Activated CD4-positive, alpha-beta T cell treated with anti-CD3 and anti-CD28 coated beads, Interleukin-2, amount 50 U/mL, for 4 hours (primary cell): ENCODE results near the gene HOXD3.

Experiments
- DNase-seq, 2 experiments: peaks; one replicate each; pipeline ENCODE4 v3.0.0-alpha.2; 2020

Gene HOXD3

DNA sequence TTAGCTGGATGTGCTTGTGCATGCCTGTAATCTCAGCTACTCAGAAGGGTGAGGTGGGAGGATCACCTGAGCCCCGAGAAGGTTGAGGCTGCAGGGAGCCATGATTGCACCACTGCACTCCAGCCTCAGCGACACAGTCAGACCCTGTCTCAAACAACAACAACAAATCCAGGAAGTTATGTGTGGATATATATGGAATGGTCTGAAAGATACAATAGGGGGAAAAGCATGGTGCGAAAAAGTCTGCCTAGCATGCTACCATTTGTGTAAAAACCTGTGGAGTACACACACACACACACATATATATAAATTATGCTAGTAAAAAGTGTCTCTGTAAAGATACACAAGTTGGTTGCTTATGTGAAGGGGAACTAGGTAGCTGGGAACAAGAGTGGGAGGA is 24.4 kb downstream of the HOXD3 start:
- no peak for DNase-seq

DNA sequence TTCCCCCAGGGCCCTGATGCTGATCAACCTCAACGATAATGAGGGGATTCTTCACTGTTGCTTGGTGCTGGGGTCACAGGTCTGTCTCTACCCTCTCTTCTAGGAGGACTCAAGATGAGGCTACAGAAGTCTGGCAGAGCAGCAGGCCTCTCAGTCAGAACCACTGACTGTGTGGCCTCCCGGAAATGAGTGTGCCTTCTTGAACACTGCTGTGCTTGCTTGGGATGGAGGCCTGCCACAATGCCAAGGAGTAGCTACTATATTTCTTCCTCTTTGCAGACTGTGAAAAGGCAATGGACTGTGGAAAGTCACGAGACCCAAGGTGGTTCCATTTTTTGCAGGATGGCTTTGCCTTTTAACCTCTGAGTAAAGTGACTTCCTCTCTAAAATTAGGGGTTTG is 25.6 kb downstream of the HOXD3 start:
- DNase-seq, result no peak

DNA sequence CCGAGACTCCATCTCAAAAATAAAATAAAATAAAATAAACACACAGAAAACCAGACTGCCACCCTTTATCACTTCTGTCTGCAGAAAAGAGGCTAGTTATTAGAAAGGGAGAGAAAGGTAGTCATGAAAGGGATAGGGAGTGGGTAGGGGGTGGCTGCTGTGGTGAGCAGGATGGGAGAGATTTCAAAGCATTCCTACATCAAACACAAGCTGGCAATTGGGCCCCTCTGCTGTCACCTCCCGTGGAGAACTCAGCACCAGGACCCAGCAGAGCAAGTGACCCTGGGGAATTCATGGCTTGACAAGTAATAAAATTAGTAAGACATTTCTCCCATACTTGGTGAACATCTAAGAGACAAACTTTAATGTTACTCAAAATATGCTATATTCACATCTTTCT is 27.6 kb downstream of the HOXD3 start:
- no peak for DNase-seq

DNA sequence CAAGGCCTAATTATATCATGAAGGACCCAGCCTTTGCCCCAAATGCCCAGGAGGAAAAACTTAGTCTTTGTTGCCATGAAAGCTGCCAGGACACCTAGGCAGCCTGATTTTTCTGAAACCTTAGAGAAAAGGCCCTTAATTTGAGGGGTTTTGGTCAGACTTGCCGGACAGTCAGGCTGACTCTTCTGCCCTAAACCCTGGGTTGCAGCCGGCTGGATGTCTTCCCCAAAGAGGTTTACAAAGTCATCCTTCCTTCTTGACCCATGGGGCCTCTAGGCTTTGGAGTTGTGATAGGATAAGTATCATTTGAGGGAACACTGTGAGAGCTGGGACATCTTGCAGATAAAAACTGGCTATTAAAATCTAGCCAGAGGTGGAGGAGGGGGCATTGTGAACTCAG is 28.9 kb downstream of the HOXD3 start:
- no peak for DNase-seq

DNA sequence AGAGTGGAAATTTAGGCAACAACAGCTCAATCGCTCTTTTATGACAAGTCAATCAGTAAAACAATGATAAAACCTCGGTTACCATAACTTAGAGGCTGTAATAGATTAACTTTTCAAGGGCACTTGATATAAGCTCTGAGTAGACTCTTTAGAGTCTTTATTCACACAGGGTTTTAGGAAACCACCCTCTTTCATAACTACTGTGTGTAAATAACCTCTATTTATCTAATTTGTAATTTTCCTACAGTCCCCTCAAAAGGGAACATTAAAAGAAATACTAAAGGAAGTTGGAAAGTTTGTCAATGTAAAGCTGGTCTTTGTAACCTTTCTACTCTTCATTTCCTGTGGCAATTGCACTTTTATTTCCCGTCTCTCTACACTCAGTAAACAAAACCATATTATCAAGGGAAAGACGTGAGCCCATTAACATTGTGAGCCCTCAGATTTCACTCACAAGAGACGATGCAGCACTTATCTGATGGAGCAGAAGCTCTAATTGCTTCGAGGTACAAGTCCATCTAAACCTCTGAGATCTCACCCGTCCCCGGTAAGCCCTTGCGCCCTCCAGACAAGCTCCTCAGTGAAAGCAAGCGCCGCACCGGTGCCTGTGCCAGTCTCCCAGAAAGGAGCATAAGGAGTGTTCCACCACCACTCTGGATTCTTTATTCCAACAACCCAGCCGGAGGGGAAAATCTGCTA is 30.2 kb downstream of the HOXD3 start:
- DNase-seq, result no peak

DNA sequence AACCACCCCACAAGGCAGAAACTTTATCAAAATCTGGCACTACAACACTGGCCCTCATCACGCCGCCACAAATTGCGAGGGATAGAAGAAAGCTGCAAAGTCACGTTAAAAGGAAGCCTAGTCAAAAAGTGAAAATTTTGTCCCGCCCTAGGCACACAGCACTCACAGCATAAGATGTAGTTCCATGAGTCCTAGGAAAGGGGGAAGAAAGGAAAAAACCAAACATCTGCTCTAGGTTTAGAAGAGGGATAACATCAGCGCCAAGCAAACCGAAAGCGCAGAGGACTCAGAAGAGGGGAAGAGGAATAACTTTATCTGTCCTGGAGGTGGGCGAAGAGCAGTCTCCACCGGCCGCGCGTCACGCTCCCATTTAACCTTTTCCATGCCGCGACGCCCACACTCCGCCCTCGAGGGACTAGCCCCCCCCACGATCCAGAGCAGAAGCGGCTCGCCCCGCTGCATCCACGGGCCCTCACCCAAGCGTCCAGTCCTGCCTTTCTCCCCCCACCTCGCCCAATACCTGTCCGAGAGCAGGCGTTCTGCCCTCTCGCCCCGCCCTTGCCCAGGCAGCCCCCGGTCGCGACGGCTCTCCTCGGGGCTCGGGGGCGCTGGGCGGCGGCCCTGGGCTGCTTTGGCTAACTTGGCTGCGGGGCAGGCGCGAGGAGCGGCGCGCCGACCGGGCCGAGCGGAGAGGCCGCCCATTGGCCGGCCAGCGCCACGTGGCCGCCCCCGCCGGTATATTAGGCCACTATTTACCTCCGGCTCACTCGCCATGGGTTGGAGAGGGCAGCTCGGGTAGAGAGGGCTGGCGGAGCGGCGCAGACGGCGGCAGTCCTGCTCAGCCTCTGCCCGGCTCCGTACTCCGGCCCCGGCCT is 31.0 kb downstream of the HOXD3 start, which contains the start of gene HOXD1:
TSS of gene HOXD1 (plus strand) at position 770 of the 875 bp plus-strand sequence. CDS start 134 bp downstream, outside the sequence.
- no peak for DNase-seq

DNA sequence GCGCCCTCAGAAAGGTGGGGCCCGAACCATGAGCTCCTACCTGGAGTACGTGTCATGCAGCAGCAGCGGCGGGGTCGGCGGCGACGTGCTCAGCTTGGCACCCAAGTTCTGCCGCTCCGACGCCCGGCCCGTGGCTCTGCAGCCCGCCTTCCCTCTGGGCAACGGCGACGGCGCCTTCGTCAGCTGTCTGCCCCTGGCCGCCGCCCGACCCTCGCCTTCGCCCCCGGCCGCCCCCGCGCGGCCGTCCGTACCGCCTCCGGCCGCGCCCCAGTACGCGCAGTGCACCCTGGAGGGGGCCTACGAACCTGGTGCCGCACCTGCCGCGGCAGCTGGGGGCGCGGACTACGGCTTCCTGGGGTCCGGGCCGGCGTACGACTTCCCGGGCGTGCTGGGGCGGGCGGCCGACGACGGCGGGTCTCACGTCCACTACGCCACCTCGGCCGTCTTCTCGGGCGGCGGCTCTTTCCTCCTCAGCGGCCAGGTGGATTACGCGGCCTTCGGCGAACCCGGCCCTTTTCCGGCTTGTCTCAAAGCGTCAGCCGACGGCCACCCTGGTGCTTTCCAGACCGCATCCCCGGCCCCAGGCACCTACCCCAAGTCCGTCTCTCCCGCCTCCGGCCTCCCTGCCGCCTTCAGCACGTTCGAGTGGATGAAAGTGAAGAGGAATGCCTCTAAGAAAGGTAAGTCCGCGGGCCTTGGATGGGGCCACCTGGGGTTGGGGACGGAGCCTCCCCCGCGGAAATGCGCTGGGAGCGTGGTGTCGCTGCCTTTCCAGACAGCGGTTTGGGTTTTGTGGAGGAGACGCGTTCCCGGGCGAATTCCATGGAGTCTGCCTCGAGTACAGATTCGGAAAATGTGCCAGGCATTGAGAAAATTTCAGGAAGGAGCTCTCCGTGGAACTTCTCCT is 31.9 kb downstream of the HOXD3 start:
- no peak for DNase-seq

DNA sequence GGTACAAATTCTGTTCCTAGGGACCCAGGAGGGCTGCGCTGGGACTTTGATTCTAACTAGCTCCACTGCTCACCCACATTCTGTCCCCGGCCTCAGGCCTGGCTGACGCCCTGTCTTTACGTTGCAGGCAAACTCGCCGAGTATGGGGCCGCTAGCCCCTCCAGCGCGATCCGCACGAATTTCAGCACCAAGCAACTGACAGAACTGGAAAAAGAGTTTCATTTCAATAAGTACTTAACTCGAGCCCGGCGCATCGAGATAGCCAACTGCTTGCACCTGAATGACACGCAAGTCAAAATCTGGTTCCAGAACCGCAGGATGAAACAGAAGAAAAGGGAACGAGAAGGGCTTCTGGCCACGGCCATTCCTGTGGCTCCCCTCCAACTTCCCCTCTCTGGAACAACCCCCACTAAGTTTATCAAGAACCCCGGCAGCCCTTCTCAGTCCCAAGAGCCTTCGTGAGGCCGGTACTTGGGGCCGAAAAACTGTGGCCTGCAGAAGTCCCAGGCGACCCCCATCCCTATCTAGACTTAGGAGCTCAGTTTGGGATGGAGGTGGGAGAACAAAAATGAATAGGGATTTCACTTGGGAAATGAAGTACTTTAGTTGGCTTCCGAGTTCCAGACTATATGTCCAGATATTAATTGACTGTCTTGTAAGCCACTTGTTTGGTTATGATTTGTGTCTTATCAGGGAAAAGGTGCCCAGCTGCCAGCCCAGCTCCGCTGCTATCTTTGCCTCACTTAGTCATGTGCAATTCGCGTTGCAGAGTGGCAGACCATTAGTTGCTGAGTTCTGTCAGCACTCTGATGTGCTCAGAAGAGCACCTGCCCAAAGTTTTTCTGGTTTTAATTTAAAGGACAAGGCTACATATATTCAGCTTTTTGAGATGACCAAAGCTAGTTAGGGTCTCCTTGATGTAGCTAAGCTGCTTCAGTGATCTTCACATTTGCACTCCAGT is 32.9 kb downstream of the HOXD3 start:
- DNase-seq, result no peak

DNA sequence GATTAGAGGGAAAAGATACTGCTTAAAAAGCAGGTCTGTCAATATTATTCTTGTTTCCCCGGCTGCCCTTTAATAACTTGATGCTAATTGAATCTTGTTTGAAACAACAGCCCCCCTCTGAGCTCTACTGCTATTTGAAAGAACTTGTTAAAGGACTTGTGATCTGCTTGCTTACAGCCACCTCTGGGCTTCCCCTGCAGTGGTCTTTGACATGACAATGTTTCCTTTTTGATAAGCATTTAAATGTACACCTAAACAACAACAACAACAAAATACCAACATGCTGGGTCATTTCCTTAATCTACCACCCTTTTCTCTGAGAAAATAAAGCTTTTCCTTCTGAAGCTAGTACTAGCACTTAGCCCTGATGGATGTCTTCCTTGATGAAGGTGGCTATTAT is 35.2 kb downstream of the HOXD3 start:
- no peak for DNase-seq

DNA sequence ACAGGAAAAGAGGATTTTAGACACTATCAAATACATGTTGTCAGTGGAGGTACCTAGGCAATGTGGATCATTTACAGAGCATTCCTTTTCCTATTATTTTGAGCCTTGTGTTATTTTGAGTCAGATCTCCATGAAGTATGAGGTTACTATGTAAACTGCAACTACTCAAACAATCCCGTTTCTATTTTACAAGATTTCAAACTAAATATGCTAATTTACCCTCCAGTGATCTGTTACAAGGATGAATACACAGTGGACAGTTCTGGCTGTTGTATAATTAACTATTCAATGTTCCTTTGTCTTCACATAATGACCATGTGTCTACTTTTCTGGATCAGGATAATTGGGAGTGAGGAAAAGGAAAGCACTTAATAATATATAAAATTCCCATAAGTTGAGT is 35.9 kb downstream of the HOXD3 start:
- no peak for DNase-seq

DNA sequence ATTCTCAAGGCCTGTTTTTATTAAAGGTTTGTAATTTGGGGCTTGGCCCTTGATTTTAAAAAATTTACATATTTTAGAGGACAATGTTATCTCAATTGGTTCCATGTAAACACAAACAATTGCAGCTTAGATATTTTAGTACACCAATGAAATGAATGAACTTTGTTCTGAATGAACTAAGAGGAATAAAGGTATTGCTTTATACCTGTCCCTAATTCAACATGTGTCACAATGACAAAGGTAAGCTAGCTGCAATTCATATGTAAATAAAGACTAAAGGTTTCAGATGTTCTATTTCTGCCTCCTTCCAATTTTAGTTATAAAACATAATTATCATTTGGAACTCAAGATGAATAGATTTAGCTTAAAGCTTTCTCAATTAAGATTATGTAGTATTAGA is 42.8 kb downstream of the HOXD3 start:
- DNase-seq, result no peak

DNA sequence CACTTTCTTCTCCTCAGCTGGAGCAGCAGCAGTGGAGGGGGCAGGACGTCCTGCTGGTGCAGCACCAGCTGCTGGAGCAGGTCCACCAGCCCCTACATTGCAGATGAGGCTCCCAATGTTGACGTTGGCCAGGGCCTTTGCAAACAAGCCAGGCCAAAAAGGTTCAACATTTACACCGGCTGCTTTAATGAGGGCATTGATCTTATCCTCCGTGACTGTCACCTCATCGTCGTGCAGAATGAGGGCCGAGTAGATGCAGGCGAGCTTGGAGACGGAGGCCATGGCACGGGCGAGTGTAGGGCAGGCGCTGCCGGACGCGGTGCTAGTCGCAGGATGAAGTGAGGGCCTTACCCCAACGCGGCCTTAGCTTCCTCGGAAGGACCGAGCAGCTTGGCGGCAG is 43.9 kb downstream of the HOXD3 start:
- DNase-seq, result no peak

DNA sequence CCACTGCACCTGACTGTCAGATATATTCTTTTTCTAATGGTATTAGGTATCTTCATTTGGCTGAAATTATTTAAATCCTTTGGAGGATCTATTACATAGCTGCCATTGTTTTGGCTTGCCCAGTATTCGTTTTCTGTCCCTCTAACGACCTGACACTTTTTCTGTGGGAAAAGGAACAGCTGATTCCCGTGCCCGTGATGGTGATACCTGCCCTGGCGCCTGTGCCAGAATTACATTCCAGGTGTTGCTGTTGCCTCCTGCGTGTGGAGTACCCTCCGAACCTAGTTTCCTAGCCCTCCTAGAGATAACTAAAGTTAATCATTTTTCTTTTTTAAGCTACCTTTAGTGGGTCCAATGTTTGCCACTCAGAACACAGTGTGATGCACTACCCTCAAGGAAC is 45.4 kb downstream of the HOXD3 start:
- DNase-seq, result no peak

DNA sequence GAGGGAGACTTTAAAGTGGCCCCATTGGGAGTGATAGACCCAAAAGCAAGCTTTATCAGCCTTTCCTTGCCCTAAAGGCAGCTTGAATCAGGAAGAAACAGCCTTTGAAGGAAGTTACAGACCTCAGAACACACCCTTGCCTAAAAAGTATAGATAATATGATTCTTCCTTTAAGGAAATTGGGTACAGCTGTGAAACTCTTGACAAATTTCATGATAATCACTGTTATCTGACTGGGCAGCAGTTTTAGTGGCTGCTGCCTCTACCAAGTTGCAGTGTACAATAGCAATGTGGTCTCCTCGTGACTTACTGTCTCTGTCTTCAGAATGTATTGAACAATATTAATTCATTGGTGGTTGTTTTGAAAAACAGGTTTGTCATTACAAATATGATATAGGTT is 48.0 kb downstream of the HOXD3 start:
- DNase-seq, result no peak

DNA sequence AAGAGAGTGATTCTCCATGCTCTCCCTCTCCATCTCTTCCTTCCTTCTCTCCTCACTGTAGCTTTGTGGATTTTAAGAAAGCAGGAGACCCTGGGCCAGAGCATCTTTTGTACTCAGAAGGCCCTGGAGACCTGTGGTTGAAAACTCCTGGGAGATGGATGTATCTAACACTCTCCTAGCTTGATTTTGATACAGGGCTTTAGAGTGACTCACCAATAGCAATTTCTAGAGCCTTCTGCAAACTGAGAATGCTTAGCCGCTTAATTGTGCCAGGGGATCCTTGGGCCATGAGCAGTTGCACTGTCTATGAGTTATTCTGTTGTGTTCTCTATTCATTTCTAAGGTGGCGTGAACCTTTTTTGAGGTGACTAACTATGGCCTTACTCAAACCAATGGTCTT is 49.0 kb downstream of the HOXD3 start:
- DNase-seq, result no peak

DNA sequence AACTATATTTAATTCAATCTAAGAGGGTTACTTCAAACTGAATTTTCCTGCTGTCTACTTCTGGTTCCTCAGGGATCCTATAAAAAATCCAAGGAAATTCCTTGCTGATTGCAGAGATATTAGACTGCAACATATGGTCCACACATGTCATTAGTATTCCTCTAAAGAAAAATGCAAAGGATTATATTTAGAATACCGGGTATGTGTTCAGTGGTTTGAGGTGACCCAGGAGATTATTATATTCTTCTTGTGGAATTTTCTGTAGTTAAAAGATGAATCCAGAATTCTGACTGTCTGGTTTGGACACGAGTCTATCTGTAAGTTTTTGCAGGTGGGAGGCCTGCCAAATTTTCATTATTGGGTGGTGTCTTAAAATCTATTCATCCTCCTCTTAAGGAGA is 49.6 kb downstream of the HOXD3 start:
- DNase-seq, result no peak

DNA sequence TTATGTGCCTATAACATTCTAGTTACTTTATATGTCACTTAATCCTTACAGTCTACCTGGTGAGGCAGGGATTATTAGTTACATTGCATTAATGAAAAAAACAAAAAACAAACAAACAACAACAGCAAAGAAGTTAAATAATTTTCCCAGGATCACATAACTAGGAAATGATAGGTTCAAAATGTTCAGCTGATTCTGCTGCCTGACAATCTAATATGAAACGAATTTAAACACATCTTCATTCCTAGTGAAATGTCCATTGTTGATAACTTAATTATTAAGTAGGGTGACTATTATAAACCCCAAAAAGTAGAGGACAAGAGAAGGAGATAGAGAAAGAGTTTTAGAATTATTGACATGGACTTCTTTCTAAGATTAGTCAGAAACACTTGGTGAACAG is 54.0 kb downstream of the HOXD3 start:
- DNase-seq, result no peak

DNA sequence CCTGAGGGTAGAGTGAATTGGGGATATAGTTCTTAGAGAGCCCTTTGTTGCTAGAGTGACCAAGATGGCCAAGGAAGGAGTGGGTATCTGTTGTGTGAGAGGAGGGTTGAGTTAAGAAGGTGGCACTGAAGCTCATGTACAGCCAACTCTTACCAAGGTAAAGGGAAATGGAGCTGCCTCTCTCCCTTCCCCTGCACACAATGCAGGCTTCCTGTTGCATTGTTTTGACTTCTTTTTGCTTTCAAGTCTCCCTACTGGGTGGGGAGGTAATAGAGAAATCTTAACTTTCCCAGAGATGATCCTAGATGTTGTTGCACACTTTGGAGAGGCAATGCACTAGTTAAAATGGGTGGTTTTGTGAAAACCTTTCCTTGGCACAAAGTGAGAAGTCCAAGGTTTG is 55.2 kb downstream of the HOXD3 start:
- DNase-seq, result no peak

DNA sequence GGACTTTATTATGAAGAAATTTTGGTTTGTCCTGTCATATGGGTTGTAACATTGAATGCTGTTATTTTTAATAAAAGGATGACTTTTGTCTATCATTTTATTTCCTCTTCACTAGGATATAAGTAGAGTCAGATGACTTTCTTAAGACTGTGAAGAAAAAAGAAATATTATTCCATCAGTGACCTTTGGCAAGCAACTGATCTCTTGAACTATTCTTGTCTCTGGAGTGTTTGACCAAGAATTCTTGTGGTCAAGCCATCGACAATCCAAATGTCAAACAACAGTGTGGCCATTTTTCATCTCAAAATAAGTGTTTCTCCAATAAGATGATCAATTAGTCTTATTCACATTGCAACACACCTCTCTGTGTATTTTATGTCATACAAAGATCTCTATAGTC is 56.3 kb downstream of the HOXD3 start:
- no peak for DNase-seq
